ENCODE data around the gene ALK.
"Not testable (repeated sequence)": the region's sequence is repeated elsewhere in the genome, so short reads cannot be mapped to it uniquely, and the experiment has no call there.

The ALK gene

GRCh38 chr2:29247336-29247914, 674.0 kb downstream of the ALK start:
- H3K4me3 ChIP-seq (ENCODE audit: low read depth, low read length) = no peak overlapping the region
- in situ Hi-C loops (cut with HindIII; ENCODE audit: low sequenced_read_pairs) = no loop called here
- TF ChIP-seq CTCF (IDR thresholded peaks at IDR 0.05; ENCODE audit: low read depth, low read length, missing control alignments) = no peak
- no peak for DNase-seq (ENCODE audit: low read depth)

- H3K4me3 ChIP-seq (ENCODE audit: low read depth, low read length) = no peak overlapping the region
- TF ChIP-seq CTCF (IDR thresholded peaks at IDR 0.05; ENCODE audit: low read depth, low read length, missing control alignments) = no peak
- in situ Hi-C loops (cut with HindIII; ENCODE audit: low sequenced_read_pairs) = no loop called here
- no peak for DNase-seq (ENCODE audit: low read depth)
Observed at GRCh38 chr2:29246383-29247300, 674.7 kb downstream of the ALK start.

- H3K4me3 ChIP-seq (ENCODE audit: low read depth, low read length) = no peak overlapping the region
- no peak for DNase-seq (ENCODE audit: low read depth)
- in situ Hi-C loops (cut with HindIII; ENCODE audit: low sequenced_read_pairs) = no loop called here
- no peak for TF ChIP-seq CTCF (IDR thresholded peaks at IDR 0.05; ENCODE audit: low read depth, low read length, missing control alignments)
Observed at GRCh38 chr2:29245742-29246382, 675.5 kb downstream of the ALK start.

GRCh38 chr2:29245035-29245741, 676.2 kb downstream of the ALK start:
- DNase-seq (ENCODE audit: low read depth); in situ Hi-C loops (cut with HindIII; ENCODE audit: low sequenced_read_pairs); H3K4me3 ChIP-seq (ENCODE audit: low read depth, low read length): not testable (repeated sequence)

- no peak for TF ChIP-seq CTCF (IDR thresholded peaks at IDR 0.05; ENCODE audit: low read depth, low read length, missing control alignments)
- in situ Hi-C loops (cut with HindIII; ENCODE audit: low sequenced_read_pairs) = no loop called here
- no peak for DNase-seq (ENCODE audit: low read depth)
- no peak overlapping the region for H3K4me3 ChIP-seq (ENCODE audit: low read depth, low read length)
Observed at GRCh38 chr2:29242621-29243375, 678.6 kb downstream of the ALK start.

GRCh38 chr2:29241955-29242565, 679.3 kb downstream of the ALK start:
- in situ Hi-C loops (cut with HindIII; ENCODE audit: low sequenced_read_pairs) = no loop called here
- DNase-seq (ENCODE audit: low read depth) = no peak
- TF ChIP-seq CTCF (IDR thresholded peaks at IDR 0.05; ENCODE audit: low read depth, low read length, missing control alignments) = no peak
- H3K4me3 ChIP-seq (ENCODE audit: low read depth, low read length) = no peak overlapping the region

All from astrocyte of the cerebellum (primary cell).